ENCODE results near the gene STAM2.
"Not testable (repeated sequence)": the region's sequence is repeated elsewhere in the genome, so short reads cannot be mapped to it uniquely, and the experiment has no call there.

Gene STAM2

DNA sequence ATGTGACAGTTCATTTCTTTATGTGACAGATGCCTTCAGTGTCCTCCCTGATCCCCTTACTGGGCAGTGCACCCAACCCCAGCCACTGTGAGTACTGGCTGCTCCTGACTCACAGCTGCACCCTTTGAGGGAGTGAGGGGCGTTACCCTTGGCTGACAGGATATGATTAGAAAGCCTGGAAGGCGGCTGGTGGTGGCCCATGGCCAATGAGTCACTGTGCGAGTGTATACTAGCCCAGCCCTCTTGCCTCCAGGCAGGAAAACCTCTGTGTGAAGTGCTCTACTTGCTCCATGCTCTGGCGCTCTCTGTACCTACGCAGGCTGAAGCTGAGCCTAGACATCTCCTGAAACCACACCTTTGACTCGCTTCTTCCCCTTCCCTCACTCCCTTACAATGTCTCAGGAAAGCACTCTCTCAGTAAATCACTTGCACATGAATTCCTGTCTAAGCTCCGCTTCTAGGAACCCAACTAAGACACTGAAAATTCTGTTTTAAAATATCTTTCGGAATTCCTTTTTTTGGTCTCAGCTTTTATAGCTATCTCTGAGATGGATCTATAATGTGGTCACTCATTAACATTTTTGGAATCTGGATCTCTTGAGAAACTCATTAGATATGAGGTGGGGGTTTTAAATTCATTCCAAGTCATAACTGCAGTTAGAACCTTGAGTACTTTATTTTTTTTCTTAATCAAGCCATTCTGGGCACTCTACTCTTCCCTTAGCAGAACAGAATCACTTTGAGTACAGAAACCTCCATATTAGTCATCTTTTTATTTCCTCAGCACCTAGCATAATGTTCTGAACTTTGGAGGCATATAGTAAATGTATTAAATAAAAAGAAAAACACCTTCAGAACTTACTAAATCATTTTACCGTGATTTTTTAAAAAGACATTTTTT is 25.3 kb upstream of the STAM2 start:
- in situ Hi-C loops (cut with HindIII; ENCODE audit: low sequenced_read_pairs): no loop called here
- peak; percentile 68 for DNase-seq (ENCODE audit: low read depth)
- H3K4me3 ChIP-seq (ENCODE audit: low read depth, low read length): no peak overlapping the region
- TF ChIP-seq, protein P1, sequence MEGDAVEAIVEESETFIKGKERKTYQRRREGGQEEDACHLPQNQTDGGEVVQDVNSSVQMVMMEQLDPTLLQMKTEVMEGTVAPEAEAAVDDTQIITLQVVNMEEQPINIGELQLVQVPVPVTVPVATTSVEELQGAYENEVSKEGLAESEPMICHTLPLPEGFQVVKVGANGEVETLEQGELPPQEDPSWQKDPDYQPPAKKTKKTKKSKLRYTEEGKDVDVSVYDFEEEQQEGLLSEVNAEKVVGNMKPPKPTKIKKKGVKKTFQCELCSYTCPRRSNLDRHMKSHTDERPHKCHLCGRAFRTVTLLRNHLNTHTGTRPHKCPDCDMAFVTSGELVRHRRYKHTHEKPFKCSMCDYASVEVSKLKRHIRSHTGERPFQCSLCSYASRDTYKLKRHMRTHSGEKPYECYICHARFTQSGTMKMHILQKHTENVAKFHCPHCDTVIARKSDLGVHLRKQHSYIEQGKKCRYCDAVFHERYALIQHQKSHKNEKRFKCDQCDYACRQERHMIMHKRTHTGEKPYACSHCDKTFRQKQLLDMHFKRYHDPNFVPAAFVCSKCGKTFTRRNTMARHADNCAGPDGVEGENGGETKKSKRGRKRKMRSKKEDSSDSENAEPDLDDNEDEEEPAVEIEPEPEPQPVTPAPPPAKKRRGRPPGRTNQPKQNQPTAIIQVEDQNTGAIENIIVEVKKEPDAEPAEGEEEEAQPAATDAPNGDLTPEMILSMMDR (IDR thresholded peaks at IDR 0.05; ENCODE audit: low read depth, low read length, missing control alignments): no peak

DNA sequence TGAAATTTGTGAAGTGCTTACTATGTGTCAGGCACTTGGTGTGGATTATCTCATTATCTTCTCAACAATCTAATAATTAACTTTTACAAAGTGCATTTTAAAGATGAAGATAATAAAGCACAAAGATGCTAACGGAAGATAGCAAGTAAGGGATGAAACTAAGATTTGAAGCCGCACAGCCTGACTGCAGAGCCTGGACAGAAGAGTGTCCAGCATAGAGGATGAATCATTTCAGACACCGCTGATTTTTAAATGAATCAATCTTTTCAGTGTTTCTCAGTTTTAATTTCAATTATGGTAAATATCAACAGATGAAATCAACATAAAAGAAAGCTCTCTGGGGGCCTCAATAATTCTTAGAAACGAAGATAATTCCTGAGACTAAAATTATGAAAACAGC is 24.5 kb upstream of the STAM2 start:
- TF ChIP-seq, protein P1 (IDR thresholded peaks at IDR 0.05; ENCODE audit: low read depth, low read length, missing control alignments): no peak
- no peak overlapping the region for H3K4me3 ChIP-seq (ENCODE audit: low read depth, low read length)
- no peak for DNase-seq (ENCODE audit: low read depth)
- in situ Hi-C loops (cut with HindIII; ENCODE audit: low sequenced_read_pairs): no loop called here

DNA sequence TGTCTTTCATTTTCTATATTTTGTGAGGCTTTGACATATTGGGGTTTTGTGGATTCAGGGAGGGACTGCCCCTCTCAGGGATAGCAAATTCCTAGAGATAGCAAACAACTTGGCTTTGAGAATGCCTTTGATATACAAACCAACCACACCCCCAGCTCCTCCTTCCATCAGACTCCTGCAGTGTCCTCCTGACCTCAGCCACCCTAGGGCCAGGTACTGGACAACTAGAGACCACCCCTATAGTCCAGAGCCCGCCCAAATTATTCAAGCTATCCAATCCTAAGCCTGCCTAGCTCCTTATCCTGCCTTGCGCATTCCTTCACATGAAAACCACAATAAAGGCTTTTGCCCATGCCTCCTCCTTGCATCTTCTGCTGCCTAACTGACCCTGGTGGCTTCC is 22.9 kb upstream of the STAM2 start:
- TF ChIP-seq, protein P1 (IDR thresholded peaks at IDR 0.05; ENCODE audit: low read depth, low read length, missing control alignments): no peak
- no peak for DNase-seq (ENCODE audit: low read depth)
- H3K4me3 ChIP-seq (ENCODE audit: low read depth, low read length): no peak overlapping the region
- in situ Hi-C loops (cut with HindIII; ENCODE audit: low sequenced_read_pairs): loop anchor here (25.0 kb wide), 1 partner anchor 414 kb away; no protein-coding TSS in a partner anchor

DNA sequence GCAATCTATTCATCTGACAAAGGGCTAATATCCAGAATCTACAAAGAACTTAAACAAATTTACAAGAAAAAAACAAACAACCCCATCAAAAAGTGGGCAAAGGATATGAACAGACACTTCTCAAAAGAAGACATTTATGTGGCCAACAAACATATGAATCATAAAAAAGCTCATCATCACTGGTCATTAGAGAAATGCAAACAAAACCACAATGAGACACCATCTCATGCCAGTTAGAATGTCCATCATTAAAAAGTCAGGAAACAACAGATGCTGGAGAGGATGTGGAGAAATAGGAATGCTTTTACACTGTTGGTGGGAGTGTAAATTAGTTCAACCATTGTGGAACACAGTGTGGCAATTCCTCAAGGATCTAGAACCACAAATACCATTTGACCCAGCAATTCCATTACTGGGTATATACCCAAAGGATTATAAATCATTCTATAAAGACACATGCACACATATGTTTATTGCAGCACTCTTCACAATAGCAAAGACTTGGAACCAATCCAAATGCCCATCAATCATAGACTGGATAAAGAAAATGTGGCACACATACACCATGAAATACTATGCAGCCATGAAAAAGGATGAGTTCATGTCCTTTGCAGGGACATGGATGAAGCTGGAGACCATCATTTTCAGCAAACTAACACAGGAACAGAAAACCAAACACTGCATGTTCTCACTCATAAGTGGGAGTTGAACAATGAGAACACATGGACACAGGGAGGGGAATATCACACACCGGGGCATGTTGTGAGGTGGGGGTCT is 22.1 kb upstream of the STAM2 start:
- H3K4me3 ChIP-seq (ENCODE audit: low read depth, low read length); DNase-seq (ENCODE audit: low read depth): not testable (repeated sequence)
- in situ Hi-C loops (cut with HindIII; ENCODE audit: low sequenced_read_pairs): loop anchor here (25.0 kb wide), 1 partner anchor 415 kb away; no protein-coding TSS in a partner anchor

DNA sequence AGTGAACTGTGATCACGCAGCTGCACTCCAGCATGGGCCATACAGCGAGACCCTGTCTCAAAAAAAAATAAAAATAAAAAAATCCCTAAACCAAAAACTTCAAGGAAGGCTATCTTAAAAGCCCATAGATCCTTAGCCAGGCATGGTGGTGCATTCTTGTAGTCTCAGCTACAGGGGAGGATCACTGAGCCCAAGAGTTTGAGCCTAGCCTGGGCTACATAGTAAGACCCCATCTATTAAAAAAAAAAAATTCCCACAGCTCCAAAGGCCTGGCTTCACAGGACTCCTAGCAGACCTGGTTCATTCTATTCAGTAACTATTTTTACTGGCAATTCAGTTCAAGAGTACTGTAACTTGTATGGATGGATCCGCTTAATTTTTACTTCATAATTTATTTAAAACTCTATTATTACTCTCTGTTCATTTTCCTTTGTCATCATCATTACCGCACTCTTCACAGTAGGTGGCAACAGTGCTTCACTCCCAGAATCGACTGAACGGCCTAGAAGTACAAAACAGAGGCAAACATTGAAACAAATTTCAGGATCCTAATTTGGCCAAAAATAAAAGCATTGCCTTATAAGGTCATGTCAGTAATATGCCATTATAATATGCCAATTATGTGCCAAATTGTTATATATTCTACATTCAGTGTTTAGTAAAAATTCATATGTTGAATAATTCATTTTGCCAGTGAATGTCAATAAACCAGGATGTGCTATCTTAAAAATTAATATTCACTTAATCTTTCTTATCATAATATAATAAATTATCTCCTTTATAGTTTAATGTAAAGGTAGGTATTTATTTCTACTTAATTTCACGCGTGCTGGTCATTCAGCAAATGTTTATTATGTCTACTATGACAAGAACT is 14.3 kb upstream of the STAM2 start:
- H3K4me3 ChIP-seq (ENCODE audit: low read depth, low read length): no peak overlapping the region
- in situ Hi-C loops (cut with HindIII; ENCODE audit: low sequenced_read_pairs): loop anchor here (25.0 kb wide), 1 partner anchor 422 kb away; no protein-coding TSS in a partner anchor
- TF ChIP-seq, protein P1 (IDR thresholded peaks at IDR 0.05; ENCODE audit: low read depth, low read length, missing control alignments): peak; percentile 80
- peak; percentile 64 for DNase-seq (ENCODE audit: low read depth)

GRCh38 chr2:152186808-152187207 is 11.2 kb upstream of the STAM2 start:
- in situ Hi-C loops (cut with HindIII; ENCODE audit: low sequenced_read_pairs): loop anchor here (25.0 kb wide), 1 partner anchor 425 kb away; no protein-coding TSS in a partner anchor
- DNase-seq (ENCODE audit: low read depth); H3K4me3 ChIP-seq (ENCODE audit: low read depth, low read length): not testable (repeated sequence)

GRCh38 chr2:152186262-152186661 is 10.7 kb upstream of the STAM2 start:
- TF ChIP-seq, protein P1 (IDR thresholded peaks at IDR 0.05; ENCODE audit: low read depth, low read length, missing control alignments): no peak
- H3K4me3 ChIP-seq (ENCODE audit: low read depth, low read length): no peak overlapping the region
- no peak for DNase-seq (ENCODE audit: low read depth)
- in situ Hi-C loops (cut with HindIII; ENCODE audit: low sequenced_read_pairs): loop anchor here (25.0 kb wide), 1 partner anchor 426 kb away; no protein-coding TSS in a partner anchor

All from astrocyte of the cerebellum (primary cell).